CD4-positive, alpha-beta T cell treated with Interleukin-15 for 1 hour (primary cell): ENCODE data around the gene MYL6.
A peak's percentile ranks its signal among the peaks of the same experiment; 100 is the strongest.
"Not testable (repeated sequence)": the region's sequence is repeated elsewhere in the genome, so short reads cannot be mapped to it uniquely, and the experiment has no call there.

ENCODE experiments used
- DNase-seq: peaks from one replicate; pipeline ENCODE4 v3.0.0-alpha.2; 2020

The MYL6 gene

GRCh38 chr12:56158029-56158925 lies at the start of gene MYL6:
Gene MYL6 (plus strand): TSS chr12:56158359. CDS start chr12:56158402, 43 bp downstream.
- DNase-seq = peak; percentile 95

GRCh38 chr12:56110571-56110970 lies 47.6 kb upstream of the MYL6 start:
- no peak for DNase-seq

GRCh38 chr12:56114084-56114483 lies 44.1 kb upstream of the MYL6 start:
- DNase-seq = no peak

- no peak for DNase-seq
Observed at GRCh38 chr12:56115329-56115728, 42.8 kb upstream of the MYL6 start.

DNA sequence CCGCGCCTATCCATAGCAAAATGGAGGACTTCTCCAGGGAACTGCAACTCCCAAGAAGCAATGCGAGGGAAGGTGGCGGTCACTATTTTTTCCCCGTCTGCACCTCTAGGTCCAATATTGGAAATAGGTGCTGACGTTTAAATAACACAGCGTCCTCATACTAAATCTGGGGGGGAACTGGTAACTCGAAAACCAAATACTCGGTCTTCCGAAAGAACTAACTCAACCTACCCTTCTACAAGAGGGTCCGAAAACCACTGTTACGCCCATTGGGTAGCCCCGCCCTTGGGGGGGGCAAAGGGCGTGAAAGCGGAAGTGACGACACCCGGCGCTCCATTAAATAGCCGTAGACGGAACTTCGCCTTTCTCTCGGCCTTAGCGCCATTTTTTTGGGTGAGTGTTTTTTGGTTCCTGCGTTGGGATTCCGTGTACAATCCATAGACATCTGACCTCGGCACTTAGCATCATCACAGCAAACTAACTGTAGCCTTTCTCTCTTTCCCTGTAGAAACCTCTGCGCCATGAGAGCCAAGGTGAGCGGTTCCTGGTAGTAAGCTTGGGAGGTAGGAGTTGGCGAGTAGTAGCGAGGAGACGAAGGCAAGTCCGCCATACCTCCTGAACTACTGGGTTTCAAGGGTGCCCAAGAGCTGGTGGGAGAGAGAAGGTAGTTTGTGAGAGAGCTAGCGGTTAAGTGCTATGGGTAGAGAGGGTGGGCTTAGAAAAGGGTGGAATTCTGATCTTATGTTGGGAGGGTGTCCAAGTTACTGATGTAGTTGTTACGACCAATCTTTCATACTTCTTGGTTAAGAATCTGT lies 41.7 kb upstream of the MYL6 start, which contains the start of gene RPL41:
Gene RPL41 (plus strand): TSS at position 367 of the 815 bp plus-strand sequence.
- DNase-seq = peak; percentile 91

GRCh38 chr12:56117082-56117706 lies 41.0 kb upstream of the MYL6 start:
- DNase-seq = not testable (repeated sequence)

DNA sequence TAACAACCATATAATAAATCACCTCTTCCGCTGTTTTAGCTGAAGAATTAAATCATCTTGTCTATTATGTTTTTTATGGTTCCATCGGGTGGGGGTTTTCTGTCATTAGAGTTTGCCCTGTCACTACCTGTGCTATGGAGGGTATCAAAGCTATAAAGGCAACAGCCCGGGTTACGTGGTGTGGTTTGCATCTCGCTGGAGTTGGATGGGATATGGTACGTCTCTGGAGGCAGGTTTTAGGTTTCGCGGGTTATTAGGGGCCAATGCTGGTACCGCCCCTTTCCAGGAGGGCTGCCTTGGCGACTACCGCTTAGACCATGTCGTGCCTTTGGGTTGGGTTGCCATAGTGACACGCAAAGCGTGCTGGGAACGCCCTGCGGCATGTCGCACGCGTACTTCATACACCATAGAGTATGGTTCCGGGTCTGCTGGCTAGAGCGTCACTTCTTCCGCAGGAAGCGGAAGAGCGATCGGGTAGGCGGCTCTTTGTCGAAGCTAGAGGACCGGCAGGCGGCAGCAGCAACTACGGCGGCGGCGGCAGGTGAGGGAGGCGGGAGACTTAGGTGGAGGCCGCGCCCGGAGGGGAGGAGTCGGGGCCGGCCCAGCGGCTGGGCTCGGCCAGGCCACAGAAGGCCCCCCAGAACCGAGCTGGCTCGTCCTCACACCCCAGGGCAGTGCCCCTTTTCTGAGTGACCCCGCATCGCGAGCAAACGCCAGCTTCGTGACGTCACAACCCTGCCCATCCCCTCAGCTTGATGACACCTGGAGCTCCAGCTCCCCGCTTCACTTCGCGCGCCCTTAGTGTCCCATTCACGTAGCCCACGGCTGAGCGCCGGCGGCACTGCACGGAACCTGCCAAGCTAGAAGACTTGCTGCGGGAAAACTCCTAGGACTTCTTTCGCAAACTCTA lies 40.1 kb upstream of the MYL6 start, which contains the start of gene ZC3H10:
Gene ZC3H10 (plus strand): TSS at position 489 of the 910 bp plus-strand sequence. CDS start 2,297 bp downstream, outside the sequence.
- DNase-seq = peak; percentile 99

DNA sequence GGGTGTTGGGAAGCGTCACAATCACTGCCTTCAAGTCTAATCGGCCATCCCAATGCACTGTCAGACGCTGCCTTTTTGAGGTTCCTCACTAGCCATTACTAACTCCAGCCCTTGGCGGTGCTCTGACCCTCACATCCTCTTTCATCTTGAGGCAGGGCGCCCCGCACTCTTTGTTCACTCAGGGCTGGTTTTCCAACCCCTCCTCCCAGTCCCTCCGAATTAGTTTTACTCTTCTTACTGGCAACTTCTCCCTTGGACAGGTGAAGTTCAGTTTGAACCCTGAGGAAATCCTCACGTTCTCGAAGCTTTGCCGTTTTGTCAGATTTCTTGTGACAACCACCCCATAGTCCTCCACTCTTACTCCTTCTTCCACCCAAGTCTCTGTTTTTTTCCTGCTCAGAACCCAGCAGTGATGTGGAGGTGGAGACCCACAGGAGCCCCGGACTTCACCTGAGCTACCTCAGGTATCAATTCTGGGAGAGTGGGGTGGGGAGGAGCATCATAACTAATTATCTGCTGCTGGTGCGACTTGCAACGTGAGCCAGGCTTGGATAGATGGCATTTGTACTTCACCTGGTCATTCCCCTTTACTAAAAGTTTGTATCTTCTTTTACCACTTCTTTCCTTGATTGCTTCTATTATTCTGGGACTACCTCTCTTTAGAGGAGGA lies 39.3 kb upstream of the MYL6 start:
- no peak for DNase-seq

DNA sequence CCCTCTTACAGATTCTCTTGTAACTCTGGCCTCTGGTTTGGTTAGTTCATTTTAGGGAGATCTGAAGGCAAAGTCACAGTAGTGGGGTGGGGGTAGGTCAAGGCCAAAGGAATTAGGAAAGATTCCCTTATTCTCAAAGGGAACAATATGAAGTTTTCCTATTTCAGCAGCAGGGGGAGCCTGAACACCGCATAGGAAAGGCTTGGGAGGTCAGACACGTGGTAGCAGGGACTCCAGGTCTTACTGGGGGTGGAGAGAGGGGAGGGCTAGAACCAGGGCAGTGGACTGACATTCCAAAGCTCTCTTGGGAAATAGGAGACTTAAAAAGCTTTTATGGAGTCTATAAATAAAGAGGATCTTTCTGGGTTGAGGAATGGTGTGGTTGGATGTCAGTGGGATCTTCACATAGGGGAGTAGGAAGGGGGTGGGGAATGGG lies 38.8 kb upstream of the MYL6 start:
- DNase-seq = peak; percentile 74

DNA sequence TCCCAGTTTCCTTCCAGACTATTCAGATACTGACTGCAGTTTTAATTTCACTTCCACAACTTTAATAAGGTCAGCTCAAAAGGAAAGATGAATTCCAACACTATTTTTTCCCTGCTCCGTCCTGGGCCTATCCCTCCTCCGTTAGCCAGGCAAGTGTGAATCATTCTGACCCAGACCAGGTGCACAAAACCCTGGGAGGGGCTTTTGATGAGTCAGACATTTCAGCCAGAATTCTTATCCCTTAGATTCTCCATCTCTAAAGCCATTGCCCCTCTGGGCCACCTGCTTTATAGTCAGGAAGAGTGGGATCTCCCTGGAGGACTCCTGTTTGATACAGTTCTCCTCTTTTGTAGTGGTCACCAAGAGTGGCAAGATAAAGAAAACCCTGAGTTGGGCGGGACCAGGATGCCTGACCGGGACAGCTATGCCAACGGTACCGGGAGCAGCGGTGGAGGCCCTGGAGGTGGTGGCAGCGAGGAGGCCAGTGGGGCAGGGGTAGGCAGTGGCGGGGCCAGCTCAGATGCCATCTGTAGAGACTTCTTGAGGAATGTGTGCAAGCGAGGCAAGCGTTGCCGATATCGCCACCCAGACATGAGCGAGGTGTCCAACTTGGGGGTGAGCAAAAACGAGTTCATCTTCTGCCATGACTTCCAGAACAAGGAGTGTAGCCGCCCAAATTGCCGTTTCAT lies 37.9 kb upstream of the MYL6 start:
- DNase-seq = no peak

DNA sequence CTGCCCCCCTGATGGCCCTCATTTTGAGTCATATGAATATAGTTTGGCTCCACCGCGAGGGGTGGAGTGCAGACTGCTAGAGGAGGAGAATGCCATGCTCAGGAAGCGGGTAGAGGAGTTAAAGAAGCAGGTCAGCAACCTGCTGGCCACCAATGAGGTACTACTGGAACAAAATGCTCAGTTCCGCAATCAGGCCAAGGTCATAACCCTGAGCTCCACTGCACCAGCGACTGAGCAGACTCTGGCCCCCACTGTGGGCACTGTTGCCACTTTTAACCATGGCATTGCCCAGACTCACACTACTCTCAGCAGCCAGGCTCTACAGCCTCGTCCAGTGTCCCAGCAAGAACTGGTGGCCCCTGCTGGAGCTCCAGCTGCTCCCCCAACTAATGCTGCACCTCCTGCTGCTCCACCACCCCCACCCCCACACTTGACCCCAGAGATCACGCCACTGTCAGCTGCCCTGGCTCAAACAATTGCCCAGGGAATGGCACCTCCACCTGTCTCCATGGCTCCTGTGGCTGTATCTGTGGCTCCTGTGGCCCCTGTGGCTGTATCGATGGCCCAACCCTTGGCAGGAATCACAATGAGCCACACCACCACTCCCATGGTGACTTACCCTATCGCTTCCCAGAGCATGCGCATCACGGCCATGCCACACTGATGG lies 36.8 kb upstream of the MYL6 start:
- DNase-seq = no peak

GRCh38 chr12:56122637-56123036 lies 35.5 kb upstream of the MYL6 start:
- no peak for DNase-seq

- no peak for DNase-seq
Observed at GRCh38 chr12:56124133-56124532, 34.0 kb upstream of the MYL6 start.

- DNase-seq = no peak
Observed at GRCh38 chr12:56126732-56127239, 31.4 kb upstream of the MYL6 start.

GRCh38 chr12:56127485-56127887 lies 30.7 kb upstream of the MYL6 start:
- no peak for DNase-seq

DNA sequence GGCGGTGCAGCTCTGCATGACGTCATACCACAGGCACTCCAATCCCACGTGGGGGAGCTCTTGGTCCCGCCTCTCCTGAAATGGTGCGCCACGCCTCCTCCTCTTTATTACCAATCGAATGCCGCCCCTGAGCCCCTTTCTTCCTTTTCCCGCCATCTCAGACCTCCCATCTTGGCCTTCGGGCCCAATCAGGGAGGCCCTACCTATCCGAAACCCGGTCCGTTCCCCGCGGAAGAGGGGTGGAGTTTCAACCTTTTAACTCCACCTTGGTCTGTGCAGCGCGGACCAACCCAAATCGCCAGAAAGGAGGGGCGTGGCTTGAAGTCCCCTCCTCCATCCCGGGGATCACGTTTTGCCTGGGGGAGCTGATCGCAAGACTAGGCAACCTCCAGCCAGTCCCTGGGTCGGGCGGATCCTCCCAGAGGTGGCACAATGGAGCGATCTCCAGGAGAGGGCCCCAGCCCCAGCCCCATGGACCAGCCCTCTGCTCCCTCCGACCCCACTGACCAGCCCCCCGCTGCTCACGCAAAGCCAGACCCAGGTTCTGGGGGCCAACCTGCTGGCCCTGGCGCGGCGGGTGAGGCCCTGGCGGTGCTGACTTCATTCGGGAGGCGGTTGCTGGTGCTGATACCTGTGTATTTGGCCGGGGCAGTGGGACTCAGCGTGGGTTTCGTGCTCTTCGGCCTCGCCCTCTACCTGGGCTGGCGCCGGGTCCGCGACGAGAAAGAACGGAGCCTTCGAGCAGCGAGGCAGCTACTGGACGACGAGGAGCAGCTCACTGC lies 30.1 kb upstream of the MYL6 start, which contains the start of gene ESYT1:
Gene ESYT1 (plus strand): TSS at position 380 of the 782 bp plus-strand sequence. CDS start 53 bp downstream, at position 433.
- DNase-seq = peak; percentile 100

DNA sequence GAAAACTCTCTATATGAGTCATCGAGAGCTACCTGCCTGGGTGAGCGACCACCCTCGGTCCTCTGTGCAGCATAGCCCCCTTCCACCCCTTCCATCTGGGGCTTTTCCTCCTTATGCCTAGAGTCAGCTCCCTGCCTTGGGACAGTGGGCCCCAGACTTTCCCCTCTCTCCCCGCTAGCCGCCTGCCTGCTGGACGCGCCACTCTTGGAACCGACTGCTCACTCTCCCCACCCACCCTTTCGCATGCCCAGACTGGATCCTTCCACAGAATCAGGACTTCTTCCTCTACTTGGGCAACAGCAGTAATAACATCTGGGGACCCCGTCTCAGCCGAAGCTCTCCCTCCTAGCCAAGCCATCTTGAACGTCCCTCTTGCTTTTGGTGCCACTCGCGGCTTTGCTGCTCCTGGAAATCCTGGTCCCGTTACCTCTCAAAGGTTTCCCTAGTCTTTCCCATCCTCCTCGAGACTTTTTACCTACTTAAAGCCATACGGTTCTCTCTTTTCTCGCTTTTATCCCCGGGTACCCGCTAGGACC lies 29.4 kb upstream of the MYL6 start:
- no peak for DNase-seq

DNA sequence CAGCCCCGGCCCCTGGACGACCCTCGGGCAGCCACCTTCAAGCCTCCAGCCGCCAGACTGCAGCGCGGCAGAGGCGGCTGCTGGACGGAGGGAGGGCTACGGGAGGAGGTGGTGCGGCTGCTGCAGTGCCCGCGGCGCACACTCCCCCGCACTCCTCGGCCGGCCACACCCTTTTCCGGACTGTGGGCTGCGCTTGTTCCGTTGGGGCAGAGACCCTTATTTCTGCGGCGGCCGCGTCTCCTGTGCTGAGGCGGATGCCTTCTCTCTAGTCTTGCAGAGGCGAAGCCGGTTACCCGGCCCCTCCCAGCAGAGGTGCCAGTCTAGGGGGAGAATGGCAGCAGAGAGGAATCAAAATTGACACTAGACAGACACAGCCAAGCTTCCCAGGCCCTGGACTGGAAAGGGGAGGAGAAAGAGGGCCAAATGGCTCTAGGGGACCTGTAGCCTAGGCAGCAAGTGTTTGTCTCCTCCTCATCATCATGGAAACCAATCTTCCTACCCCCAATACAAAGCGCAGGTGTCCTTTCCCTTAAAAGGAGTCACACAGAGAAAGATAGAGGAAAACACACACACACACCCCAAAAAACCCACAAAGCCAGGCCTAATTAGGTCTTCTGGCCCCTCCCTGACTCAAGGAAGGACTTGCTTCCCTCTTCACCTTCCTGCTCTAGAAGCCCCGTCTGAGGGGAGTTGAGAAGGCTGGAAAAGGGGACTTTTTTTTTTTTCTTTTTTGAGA lies 28.8 kb upstream of the MYL6 start:
- DNase-seq = peak; percentile 80
